Right renal cortex interstitium (tissue), 3 donors: ENCODE results near the gene CARD11. TPM values are rescaled to one million over a fixed set of nuclear protein-coding genes. Genes with fewer than 3 reads are reported as not detected.

ENCODE experiments used
- DNase-seq, 3 donors: peaks; one replicate each; pipeline ENCODE4 v3.0.0-alpha.2; 2013; ENCODE audit warnings: low read depth in 3 of 3, low spot score in 2 of 3
- polyA plus RNA-seq, 3 donors: library from polyadenylated mRNA; unstranded; fragments of 120-200 nt; gene quantifications; one replicate each; pipeline ENCODE4 v1.2.1, GENCODE V29; 2013; ENCODE audit not compliant: insufficient read length in 3 of 3

CARD11 gene
- polyA plus RNA-seq, 3 donors = 0.57 to 1.7 (median 1.1) TPM

DNA sequence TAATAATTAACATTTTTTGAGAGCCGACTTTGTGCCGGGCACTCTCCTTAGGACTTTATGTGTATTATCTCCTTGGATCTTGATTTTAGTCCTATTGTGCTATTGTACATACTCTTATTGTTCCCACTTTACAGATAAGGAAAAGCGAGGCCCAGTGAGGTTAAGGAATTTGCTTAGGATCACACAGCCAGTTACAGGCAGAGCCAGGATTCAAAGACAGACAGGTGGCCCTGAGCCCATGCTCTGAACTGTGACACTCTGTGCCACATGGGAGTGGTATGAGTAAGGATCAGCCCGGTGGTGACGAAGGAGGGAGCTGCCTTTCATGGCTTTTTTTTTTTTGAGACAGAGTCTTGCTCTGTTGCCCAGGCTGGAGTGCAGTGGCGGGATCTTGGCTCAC is 183.7 kb downstream of the CARD11 start:
- DNase-seq = no peak

DNA sequence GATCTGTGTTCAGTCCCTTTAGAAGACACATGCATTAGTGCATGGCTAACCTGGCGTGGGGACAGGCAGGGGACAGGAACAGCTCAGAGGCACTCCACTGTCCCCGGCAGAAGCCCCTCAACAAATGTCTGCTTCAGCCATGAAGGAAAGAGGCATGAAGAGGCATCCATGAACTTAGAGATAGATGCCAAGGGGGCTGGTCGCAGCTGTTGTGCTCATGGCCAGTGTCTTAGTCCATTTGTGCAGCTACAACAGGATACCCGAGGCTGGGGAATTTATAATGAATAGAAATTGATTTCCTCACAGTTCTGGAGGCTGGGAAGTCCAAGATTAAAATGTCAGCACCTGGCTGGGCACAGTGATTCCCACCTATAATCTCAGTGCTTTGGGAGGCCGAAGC is 185.0 kb downstream of the CARD11 start:
- DNase-seq = no peak

- DNase-seq = no peak
These were observed 187.1 kb downstream of the CARD11 start for GRCh38 chr7:2856388-2857169.

Other genes starting within 250 kb of the CARD11 start
- 10 to 100 TPM; 41.0 to 42.3 (median 41.7) TPM for gene GNA12, start 199.6 kb downstream of the CARD11 start, polyA plus RNA-seq